GM12874 (cell line): Measurements from ENCODE around the gene FSCB.

ENCODE experiments used
- TF ChIP-seq, protein P1 (sequence below): IDR thresholded peaks from 2 replicates; pipeline ENCODE4 v1.5.1; 2011; ENCODE audit warnings: low read depth, mild to moderate bottlenecking, control low read depth, low read length, moderate library complexity; ENCODE audit not compliant: insufficient read depth

Gene FSCB

DNA sequence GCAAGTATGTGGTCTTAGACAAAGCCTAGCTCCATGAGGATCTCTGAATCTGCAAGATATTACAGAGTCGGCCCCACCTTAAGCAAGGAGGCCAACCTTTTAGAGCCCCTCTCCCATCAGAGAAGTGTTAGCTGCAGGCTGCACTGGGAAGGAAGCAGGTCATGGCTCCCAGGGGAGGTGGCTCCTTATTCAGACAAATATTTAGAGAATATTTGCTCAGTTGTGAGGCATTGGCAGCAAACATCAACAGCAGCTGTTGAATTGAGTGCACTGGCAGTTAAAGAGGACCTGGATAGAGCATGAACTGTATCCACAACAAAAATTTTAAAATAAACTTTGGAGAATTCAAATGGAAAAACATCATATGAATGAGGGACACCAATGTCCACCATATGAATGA lies 44.7 kb downstream of the FSCB start:
- TF ChIP-seq, protein P1, sequence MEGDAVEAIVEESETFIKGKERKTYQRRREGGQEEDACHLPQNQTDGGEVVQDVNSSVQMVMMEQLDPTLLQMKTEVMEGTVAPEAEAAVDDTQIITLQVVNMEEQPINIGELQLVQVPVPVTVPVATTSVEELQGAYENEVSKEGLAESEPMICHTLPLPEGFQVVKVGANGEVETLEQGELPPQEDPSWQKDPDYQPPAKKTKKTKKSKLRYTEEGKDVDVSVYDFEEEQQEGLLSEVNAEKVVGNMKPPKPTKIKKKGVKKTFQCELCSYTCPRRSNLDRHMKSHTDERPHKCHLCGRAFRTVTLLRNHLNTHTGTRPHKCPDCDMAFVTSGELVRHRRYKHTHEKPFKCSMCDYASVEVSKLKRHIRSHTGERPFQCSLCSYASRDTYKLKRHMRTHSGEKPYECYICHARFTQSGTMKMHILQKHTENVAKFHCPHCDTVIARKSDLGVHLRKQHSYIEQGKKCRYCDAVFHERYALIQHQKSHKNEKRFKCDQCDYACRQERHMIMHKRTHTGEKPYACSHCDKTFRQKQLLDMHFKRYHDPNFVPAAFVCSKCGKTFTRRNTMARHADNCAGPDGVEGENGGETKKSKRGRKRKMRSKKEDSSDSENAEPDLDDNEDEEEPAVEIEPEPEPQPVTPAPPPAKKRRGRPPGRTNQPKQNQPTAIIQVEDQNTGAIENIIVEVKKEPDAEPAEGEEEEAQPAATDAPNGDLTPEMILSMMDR = no peak

- TF ChIP-seq, protein P1 = no peak
Measured at GRCh38 chr14:44461811-44462210, 45.3 kb downstream of the FSCB start.
